NB4 (cell line): ENCODE measurements around the gene NUMBL.

Experiments
- MAX ChIP-seq: IDR thresholded peaks from 2 replicates; pipeline ENCODE4 v1.6.1; 2011; ENCODE audit warnings: low read depth, low read length
- POLR2A ChIP-seq: IDR thresholded peaks from 2 replicates; pipeline ENCODE4 v1.6.1; 2011; ENCODE audit warnings: mild to moderate bottlenecking; ENCODE audit not compliant: insufficient read length; ENCODE audit errors: extremely low read depth
- TF ChIP-seq, protein P1 (sequence below): IDR thresholded peaks from one replicate; pipeline ENCODE4 v1.5.1; 2012; ENCODE audit warnings: low read depth, low read length

GRCh38 chr19:40733149-40733548, 42.7 kb upstream of the NUMBL start:
- TF ChIP-seq, protein P1, sequence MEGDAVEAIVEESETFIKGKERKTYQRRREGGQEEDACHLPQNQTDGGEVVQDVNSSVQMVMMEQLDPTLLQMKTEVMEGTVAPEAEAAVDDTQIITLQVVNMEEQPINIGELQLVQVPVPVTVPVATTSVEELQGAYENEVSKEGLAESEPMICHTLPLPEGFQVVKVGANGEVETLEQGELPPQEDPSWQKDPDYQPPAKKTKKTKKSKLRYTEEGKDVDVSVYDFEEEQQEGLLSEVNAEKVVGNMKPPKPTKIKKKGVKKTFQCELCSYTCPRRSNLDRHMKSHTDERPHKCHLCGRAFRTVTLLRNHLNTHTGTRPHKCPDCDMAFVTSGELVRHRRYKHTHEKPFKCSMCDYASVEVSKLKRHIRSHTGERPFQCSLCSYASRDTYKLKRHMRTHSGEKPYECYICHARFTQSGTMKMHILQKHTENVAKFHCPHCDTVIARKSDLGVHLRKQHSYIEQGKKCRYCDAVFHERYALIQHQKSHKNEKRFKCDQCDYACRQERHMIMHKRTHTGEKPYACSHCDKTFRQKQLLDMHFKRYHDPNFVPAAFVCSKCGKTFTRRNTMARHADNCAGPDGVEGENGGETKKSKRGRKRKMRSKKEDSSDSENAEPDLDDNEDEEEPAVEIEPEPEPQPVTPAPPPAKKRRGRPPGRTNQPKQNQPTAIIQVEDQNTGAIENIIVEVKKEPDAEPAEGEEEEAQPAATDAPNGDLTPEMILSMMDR, result no peak
- TF ChIP-seq MAX, result no peak
- TF ChIP-seq POLR2A, result no peak
